Body of pancreas (tissue), 4 donors: ENCODE results near the gene PRB4.

Experiments
- CTCF ChIP-seq, 7 experiments: fragments of 450-650 bp in 4 of 7; fragments of 200-600 bp in 3 of 7; sonication (generic) in 3 of 7; IDR thresholded peaks; one replicate each; pipeline ENCODE4 v1.5.1; 2016 to 2019; ENCODE audit warnings: antibody characterized with exemption in 7 of 7
- POLR2A ChIP-seq, 3 donors: fragments of 450-650 bp; IDR thresholded peaks; one replicate each; pipeline ENCODE4 v1.6.1; 2016; ENCODE audit warnings: antibody characterized with exemption in 3 of 3, mild to moderate bottlenecking in 2 of 3

DNA sequence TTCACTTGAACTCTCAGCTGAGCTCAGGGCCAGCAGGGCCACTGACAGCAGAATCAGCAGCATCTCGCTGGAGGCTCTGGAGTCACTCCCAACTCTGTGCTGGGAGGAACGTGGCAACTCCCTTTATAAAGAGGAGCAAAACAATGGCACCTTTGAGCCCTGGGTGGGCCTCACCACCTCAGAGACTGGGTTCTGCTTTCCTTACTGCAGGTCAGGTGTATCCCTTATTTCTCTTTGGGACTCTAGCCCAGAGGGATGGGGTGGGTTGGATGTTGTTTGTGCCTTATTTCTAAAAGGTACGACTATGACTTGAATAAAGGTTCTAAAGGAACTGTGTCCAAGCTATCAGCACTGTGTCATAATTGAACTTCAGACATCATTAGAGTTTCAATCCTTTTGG lies at the start of gene PRB4:
- TF ChIP-seq CTCF (IDR thresholded peaks at IDR 0.05) = no peak
- no peak for TF ChIP-seq POLR2A (IDR thresholded peaks at IDR 0.05)
